ENCODE data around the gene VSIG4. TPM values are rescaled to one million over a fixed set of nuclear protein-coding genes. Genes with fewer than 3 reads are reported as not detected.

Gene VSIG4
- total and polyA plus RNA-seq, 2 of the 8 experiments (the other 6 are each of a cell fraction or from before 2014, with no cell fraction given): not detected

DNA sequence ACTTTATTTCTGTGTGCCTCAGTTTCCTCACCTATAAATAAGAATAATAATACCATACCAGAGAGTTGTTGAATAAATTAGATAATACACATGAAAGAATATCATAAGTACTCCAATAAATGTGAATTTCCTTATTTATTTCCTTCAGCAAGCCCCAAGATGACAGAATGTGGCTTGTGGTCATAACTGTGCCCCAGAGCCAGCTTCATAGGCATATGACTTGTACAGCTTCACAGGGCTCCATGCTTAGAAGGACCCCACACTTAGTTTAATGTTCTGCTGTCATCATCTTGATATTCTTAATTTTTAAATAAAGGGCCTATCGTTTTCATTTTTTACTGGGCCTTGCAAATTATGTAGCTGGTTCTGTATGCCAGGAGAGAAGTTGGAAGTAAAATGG lies 25.3 kb downstream of the VSIG4 start (continued):
- TF ChIP-seq CTBP2 (IDR thresholded peaks at IDR 0.05; ENCODE audit: borderline replicate concordance, insufficient read depth, insufficient read length, low read length): no peak
- no peak for TF ChIP-seq CHD2 (IDR thresholded peaks at IDR 0.05; ENCODE audit: low read length)
- no peak for TF ChIP-seq NANOG (IDR thresholded peaks at IDR 0.05; ENCODE audit: insufficient read depth, low read depth, low read length, poor library complexity, severe bottlenecking)
- TF ChIP-seq FOSL1 (IDR thresholded peaks at IDR 0.05; ENCODE audit: insufficient read depth, low read depth, low read length): no peak

Measured in H1 (cell line).